Right lobe of liver (tissue), 6 donors: ENCODE data around the gene BET1L. TPM values are rescaled to one million over a fixed set of nuclear protein-coding genes. Genes with fewer than 3 reads are reported as not detected.

Source experiments
- ATAC-seq, 4 donors: fragments of 200-7000 bp; cut with Tn5 transposase; one replicate each; pipeline ENCODE4 v1.9.1; 2020; ENCODE audit warnings: mild to moderate bottlenecking in 4 of 4, moderate library complexity in 4 of 4
- DNase-seq, 3 donors: peaks; one replicate each; pipeline ENCODE4 v3.0.0-alpha.2; 2020
- H3K27ac ChIP-seq, 3 donors: fragments of 200-600 bp; one replicate each; pipeline ENCODE4 v1.8.0; 2022
- H3K27me3 ChIP-seq, 2 donors: fragments of 200-600 bp; one replicate each; pipeline ENCODE4 v1.8.0; 2022
- H3K36me3 ChIP-seq, 4 donors: fragments of 200-600 bp; sonication (generic) in 1 of 4; one replicate each; pipeline versions ENCODE4 v1.5.1 to v1.8.0; 2017 to 2022; ENCODE audit warnings: control low read depth in 1 of 4
- H3K4me1 ChIP-seq, 4 donors: fragments of 200-600 bp; sonication (generic) in 1 of 4; one replicate each; pipeline versions ENCODE4 v1.5.1 to v1.8.0; 2017 to 2022; ENCODE audit warnings: control low read depth in 1 of 4
- H3K4me3 ChIP-seq, 3 donors: fragments of 200-600 bp; one replicate each; pipeline ENCODE4 v1.8.0; 2022
- H3K9me3 ChIP-seq, 4 donors: fragments of 200-600 bp; sonication (generic) in 1 of 4; one replicate each; pipeline versions ENCODE4 v1.5.1 to v1.8.0; 2017 to 2022; ENCODE audit warnings: control low read depth in 1 of 4
- POLR2A ChIP-seq: fragments of 450-650 bp; IDR thresholded peaks from one replicate; pipeline ENCODE4 v1.6.1; 2017; ENCODE audit warnings: antibody characterized with exemption, mild to moderate bottlenecking
- WGBS: methylation state at CpG from one replicate; pipeline ENCODE4 v1.1.6; 2018; ENCODE audit warnings: low coverage, low lambda C conversion rate; ENCODE audit not compliant: insufficient coverage; ENCODE audit errors: missing lambda C conversion rate; 5-methylcytosine and 5-hydroxymethylcytosine counted together
- intact Hi-C, 2 donors: fragments of 100-400 bp; cut with DNase I; formaldehyde crosslinking; loops; one replicate each; pipeline versions ENCODE4 v1.11.2 to v1.14.1; 2022
- total RNA-seq, 6 experiments: library from RNA; depleted of rRNA in 2 of 6; stranded (reverse); fragments of >200 nt in 2 of 6; fragmentation: NEBNext Ultra II Directional in 3 of 6; extraction: Animal tissue kit (Norgen Biotek cat#: 25700) in 3 of 6; gene quantifications; one replicate each; pipeline versions ENCODE4 v1.1.0 to v1.2.4, GENCODE V29; 2016 to 2023
- TF ChIP-seq, protein P1 (sequence below), 4 donors: fragments of 200-600 bp in 3 of 4; fragments of 450-650 bp in 1 of 4; IDR thresholded peaks; one replicate each; pipeline versions ENCODE4 v1.5.1 to v1.8.0; 2016 to 2022; ENCODE audit warnings: antibody characterized with exemption in 4 of 4, mild to moderate bottlenecking in 2 of 4
- donor health status: DM: no; HTN: yes; CAD: no.
- donor health status: DM: no; HTN: no; CAD: no.
- donor health status: DM: no; HTN: no; CAD: no.
- donor health status: DM: no; HTN: yes; CAD: no.
- donor health status: DM: no; HTN: yes; CAD: no.

Gene BET1L
- total RNA-seq, 6 experiments from 2014 or later, result 17.2 to 28.9 (median 24.8) TPM

DNA sequence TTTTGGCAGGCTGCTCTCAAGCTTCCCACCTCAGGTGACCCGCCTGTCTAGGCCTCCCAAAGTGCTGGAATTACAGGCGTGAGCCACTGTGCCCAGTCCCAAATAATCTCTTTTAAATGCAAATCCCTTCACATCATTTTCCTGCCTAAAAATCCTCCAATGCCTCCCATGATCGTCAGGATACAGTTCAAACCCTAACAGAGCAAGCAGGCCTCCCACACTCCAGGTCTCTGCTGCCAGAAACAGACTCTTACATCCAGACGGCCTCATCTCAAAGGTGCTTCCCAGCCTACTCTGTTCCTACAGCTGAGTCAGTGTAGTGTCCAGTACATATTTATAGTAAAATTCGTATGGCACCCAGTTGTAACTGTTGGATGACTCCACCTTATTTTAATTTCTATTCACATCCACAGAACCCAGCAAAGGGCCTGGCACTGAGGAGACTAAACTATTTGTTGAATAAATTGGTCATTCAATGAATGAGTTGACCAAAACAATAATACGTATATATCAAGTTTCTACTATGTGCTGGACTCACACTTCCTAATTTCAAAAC lies 20.7 kb upstream of the BET1L start:
- Histone ChIP-seq H3K4me1 (no peaks in the 10 kb centered on the region), H3K27me3 (no peaks in the 10 kb centered on the region), H3K4me3 (no peak overlapping the region), H3K27ac (no peak overlapping the region), H3K9me3 (no peaks in the 10 kb centered on the region), H3K36me3 (peaks cover 0 to 2% (median 0%) of the 10 kb centered on the region in 4 donors)
- WGBS, result 86% methylated on average over 6 of the region's 6 CpGs
- no peak for TF ChIP-seq POLR2A
- TF ChIP-seq, protein P1, sequence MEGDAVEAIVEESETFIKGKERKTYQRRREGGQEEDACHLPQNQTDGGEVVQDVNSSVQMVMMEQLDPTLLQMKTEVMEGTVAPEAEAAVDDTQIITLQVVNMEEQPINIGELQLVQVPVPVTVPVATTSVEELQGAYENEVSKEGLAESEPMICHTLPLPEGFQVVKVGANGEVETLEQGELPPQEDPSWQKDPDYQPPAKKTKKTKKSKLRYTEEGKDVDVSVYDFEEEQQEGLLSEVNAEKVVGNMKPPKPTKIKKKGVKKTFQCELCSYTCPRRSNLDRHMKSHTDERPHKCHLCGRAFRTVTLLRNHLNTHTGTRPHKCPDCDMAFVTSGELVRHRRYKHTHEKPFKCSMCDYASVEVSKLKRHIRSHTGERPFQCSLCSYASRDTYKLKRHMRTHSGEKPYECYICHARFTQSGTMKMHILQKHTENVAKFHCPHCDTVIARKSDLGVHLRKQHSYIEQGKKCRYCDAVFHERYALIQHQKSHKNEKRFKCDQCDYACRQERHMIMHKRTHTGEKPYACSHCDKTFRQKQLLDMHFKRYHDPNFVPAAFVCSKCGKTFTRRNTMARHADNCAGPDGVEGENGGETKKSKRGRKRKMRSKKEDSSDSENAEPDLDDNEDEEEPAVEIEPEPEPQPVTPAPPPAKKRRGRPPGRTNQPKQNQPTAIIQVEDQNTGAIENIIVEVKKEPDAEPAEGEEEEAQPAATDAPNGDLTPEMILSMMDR (IDR thresholded peaks at IDR 0.05), result no peak
- intact Hi-C loops, result no loop called here
- DNase-seq, result peak in 1 of 3 donors; percentile 20
- no peak for ATAC-seq

DNA sequence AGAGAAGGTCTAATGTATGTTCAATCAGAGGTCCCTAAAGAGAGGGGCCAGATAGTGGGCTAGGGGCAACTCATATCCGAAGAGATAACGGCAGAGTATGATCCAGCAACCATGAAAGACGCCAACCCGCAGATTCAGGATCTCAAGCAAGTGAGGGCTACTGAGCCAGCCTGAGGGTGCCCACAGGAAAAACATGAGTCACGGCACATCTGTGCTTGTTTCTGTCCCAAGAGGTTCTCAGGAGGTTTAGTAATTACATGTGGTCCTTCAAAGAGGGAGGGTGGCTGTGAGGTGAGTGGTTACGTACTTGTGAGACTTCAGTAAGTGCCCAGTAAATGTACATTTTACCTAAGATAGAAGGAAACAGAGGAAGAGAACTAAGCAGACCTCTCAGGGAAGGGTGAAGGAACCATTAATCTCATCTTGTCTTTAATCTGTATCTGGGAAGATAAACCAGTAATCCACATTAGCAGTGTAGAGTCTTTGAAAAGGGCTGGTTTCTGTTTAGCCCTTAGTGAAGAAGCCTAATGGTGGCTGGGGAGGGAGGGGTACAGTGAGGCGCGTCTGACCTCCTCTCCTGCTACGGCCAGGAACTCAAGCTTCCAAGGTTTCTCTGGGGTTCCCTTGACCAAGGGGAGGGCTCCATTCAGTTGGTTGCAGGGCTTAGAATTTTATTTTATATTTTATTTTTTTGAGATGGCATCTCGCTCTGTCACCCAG lies 18.7 kb upstream of the BET1L start:
- ATAC-seq, result no peak
- 89% methylated on average over 9 of the region's 10 CpGs for WGBS
- TF ChIP-seq POLR2A, result no peak
- TF ChIP-seq, protein P1 (IDR thresholded peaks at IDR 0.05), result no peak
- Histone ChIP-seq H3K36me3 (peaks cover 0 to 3% (median 0%) of the 10 kb centered on the region in 4 donors), H3K4me3 (no peak overlapping the region), H3K9me3 (no peaks in the 10 kb centered on the region), H3K4me1 (no peaks in the 10 kb centered on the region), H3K27me3 (no peaks in the 10 kb centered on the region), H3K27ac (no peak overlapping the region)
- intact Hi-C loops, result no loop called here
- peak in 1 of 3 donors; percentile 32 for DNase-seq

DNA sequence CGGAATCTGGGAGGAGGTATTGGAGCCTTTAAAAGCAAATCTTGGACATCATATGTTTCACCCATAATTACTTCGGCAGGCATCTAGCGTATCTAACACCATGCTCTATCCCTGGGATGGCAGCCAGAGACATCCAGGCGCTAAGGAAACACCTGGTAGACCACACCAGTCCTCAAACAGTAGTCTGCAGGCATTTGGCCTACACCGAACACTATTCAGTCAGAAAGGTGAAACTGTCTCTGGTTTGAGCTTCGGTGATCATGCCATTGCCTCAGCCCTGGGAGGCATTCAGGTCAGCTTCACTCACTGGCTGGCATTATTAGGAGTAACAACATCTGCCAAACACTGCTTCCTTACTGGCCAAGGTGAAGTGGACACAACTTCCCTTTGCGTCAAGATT lies 17.2 kb upstream of the BET1L start:
- TF ChIP-seq POLR2A, result no peak
- TF ChIP-seq, protein P1 (IDR thresholded peaks at IDR 0.05), result no peak
- Histone ChIP-seq H3K4me3 (no peak overlapping the region), H3K36me3 (peaks cover 0 to 3% (median 0%) of the 10 kb centered on the region in 4 donors), H3K27me3 (no peaks in the 10 kb centered on the region), H3K9me3 (no peaks in the 10 kb centered on the region), H3K4me1 (no peaks in the 10 kb centered on the region), H3K27ac (no peak overlapping the region)
- intact Hi-C loops, result no loop called here
- WGBS, result 83% methylated on average over 4 of the region's 7 CpGs
- DNase-seq (peak in 1 of 3 donors; percentile 26), ATAC-seq (no peak)

DNA sequence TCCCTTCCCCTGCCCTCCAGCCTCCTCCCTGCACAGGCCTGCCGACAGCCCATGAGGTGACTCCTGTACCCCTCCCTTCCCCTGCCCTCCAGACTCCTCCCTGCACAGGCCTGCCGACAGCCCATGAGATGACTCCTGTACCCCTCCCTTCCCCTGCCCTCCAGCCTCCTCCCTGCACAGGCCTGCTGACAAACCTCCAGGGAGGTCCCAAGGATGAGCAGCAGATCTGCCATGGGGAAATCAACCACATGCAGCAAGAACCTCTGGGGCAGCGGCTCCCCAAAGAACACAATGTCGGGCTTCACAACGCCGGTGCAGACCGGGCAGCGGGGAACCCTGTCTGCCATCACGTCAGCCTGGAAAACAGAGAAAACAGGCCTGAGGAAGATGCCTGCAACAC lies 16.7 kb upstream of the BET1L start:
- Histone ChIP-seq H3K27ac (no peak overlapping the region), H3K9me3 (no peaks in the 10 kb centered on the region), H3K4me1 (no peaks in the 10 kb centered on the region), H3K36me3 (peaks cover 0 to 3% (median 0%) of the 10 kb centered on the region in 4 donors), H3K27me3 (no peaks in the 10 kb centered on the region), H3K4me3 (no peak overlapping the region)
- ATAC-seq, result no peak
- intact Hi-C loops, result no loop called here
- no CpG with 5 or more reads among the region's 9 CpGs for WGBS
- DNase-seq, result peak in 1 of 3 donors; percentile 34
- TF ChIP-seq, protein P1 (IDR thresholded peaks at IDR 0.05), result no peak
- TF ChIP-seq POLR2A, result no peak
